Measurements from ENCODE around the gene CACNA1C.

CACNA1C gene

DNA sequence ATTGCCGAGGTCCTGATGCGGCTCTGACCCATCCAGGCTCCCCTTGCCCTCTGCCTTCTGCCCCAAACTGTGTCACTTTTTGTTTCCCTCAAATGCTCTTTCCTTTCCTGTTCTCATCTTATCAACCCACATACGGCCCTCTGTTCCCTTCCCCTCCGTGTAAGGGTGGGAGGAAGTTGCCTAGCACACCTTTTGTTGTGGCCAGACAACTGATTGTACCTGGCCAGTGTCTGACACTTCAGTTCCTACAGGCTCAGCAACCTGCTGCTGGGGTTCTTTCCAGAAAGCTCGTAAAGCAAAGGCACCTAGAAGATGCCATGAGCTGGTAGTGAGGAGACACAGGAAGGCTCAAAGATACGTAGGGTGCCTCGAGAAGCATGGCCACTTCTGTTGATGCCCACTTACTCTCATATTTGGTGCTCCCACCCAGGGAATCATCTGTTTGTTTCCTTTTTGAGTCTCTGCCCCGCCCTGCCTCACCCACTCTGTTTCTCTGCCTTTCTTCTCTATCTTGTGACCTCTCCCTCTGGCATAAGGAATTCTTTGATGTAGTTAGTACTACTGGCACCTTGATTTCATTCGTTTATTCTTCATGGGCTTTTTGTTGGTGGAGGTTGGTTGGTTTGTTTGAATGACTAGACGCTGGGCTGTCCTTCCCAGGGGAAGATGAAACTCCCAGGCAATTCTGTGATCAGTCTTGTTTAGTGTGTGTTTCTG is 589.5 kb downstream of the CACNA1C start:
- DNase-seq, result no peak

DNA sequence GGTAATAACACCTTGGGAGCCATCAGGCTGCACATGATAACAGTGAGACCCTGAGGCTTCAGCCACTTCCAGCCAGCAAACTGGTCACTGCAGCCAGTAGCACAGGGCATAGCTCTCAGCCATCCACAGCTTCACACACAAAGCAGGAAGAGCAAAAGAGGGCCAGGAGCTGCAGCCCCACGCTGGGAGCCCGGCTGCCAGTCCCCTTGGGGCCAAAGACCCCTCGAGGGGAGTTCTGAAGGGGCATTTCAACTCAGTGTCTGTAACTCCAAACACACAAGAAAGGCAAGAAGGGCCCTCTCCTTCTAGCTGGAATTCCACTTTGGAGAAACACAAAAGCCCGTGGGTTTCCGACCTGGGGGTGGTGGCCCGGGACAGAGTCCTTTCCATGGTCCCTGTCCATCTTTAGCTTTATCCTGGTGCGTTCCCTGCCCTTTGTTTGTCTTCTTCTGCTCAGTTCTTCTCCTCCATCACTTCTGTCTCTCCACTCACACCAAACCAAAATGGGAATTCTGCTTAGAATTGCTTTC is 590.2 kb downstream of the CACNA1C start:
- DNase-seq, result no peak

- no peak for DNase-seq
Observed at GRCh38 chr12:2643576-2644135, 590.9 kb downstream of the CACNA1C start.

DNA sequence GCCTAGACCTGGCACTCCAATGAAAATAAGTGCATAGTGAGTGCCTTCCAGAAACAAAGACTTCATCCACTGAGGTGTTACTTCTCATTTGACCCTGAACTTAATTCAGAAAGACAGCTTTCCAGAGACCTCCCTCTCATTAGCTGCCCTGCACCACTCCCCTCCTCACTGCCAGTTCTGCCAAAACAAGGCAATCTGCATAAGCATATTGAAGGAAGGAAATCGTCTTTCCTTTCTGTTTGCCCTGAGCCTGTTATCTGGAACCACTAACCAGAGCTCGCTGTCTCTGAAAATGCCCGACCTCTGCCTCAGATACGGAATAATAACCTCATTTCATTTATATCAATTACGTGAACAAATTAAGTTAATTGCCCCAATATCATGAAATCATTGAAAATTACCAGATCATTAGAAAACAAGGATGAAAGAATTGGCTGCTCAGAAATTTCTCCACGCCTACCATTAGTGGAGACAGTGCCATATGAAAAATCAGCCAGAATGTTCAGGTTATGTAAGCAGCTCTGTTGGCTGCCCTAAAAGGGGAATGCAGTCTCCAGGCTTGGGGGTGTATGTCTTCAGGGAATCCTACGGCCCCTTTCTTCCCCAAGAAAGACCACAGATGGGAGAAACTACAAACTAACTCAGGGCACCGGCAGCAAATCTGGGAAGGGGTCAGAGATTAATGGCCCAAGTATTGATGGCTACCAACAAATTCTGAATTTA is 592.1 kb downstream of the CACNA1C start:
- no peak for DNase-seq

DNA sequence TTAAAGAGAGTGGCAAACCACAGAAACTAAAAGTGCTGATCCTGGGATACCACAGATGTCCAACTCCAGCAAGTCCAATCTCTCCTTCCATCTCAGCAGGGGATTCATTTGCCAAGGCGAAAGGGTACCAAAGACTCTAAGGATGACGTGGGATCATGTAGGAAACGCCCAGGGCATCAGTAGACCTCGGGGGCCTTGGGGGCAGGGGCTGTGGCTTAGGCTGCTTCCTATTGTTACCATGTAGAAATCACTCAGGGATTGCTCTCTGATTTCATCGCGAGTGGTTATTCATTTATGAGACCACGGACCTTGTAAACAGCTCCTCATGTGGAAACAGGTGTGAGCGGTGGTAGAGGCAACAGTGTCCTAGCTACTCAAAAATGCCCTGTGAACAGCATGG is 592.7 kb downstream of the CACNA1C start:
- DNase-seq, result no peak

- DNase-seq, result no peak
Observed at GRCh38 chr12:2646341-2646740, 593.6 kb downstream of the CACNA1C start.

DNA sequence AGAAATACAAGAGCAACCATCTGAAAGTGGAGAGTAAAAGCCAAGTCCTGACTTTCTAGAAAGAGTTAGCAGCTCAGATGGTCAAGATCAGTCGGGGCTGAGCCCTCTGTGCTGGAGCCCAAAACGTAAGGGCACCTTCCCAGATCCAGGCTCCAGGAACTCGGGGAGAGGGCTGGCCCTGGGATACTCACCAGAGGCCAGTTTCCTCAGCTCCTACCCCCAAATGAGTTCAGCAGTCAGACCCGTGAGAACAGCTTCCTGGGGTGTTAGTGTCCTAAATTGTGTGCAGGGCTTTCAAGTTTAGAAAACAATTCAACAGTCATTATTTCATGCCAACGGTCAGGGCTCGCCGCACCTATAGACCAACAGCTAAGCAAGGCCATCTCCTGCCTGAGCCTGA is 594.4 kb downstream of the CACNA1C start:
- DNase-seq, result no peak

DNA sequence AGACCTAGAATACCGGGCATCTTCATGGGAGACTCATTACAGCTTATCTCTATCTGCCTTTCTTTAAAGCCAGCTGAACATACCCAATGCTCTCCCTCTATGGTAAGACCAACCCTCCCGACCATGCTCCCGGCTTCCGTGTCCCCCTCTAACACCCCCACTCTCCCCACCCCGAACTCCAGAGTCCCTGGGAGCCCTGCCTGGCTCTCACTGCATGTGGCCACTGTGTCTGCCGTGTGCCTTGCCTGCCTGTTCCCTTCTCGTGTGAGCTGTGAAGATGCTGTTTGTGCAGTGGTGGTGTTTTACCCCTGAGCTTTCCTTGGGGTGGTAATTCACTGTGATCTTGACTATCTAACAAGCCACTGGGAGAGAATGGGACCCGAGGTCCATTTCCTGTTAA is 595.6 kb downstream of the CACNA1C start:
- DNase-seq, result no peak

DNA sequence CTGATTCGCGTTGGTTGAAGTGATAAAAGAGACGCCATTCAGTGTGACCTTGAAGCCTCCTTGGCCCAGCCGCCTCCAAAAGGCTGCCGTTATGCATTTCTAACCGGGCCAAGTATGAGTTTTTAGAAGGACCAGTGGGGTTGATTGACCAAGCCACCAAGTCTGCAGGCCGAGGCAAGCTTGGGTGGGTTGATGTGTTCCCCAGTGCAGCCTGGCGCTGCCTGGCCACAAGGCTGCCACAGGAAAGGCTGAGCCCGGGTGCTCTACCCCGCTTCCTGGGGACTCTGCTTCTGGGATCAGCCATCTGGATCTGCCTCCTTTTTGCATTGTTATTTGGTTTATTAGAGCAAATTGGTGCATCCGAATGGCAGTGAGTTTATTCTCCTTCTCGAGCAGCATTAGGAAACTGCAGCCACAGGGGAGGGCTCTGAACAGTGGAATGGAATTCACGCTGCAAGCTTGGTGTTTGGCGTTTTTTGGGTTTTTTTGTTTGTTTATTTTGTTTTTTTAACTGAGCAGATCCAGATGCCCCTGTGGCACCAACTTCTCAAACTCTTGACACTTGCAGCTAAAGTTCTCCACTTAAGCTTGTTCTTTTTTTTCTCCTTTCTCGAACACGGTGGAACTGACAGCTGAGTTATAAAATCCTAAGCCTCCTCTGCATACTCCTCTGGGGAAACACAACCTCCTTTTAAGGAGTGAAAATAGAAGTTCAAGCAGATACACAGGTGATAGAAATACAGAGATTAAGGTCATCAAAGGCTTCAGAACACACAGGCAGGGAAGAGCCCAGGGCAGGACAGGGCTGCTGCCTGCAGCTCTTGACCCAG is 596.6 kb downstream of the CACNA1C start:
- no peak for DNase-seq

GRCh38 chr12:2650261-2651067 is 597.7 kb downstream of the CACNA1C start:
- no peak for DNase-seq

DNA sequence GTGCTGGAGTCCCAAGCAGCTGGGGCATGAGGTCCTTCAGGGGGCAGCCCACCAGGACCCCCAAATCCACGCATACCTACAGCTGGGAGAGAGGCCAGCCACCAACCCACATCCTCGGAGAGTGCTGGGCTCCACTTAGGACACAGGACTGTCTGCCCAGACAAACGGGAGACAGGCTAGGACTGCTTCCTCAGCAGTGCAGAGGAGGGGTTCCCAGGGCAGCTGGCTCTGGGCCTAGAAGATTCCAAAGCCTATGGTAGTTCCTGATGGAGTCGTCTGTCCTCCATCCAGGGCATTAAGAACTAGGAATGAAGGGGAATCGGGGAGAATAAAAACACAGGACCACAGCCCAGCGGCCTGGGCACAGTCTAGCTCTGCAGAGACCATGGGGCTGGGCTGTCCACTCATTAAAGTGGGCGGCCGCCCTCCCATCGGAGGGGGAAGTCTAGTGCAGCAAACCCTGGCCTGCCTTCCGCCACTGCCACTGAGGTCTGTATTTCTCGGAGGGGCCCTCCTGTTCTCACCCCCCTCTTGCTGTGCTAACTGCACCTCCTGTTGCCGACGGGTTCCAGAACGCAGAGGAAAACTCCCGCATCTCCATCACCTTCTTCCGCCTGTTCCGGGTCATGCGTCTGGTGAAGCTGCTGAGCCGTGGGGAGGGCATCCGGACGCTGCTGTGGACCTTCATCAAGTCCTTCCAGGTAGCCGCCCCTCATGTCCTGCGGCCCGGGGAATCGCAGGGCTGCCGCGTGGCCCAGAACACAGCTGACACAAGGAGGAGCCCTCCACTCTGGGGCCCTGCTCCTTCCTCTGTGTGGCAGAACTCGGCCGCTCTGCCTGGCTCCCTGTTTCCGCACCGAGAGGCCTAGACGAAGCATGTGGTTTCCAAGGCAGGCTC is 598.5 kb downstream of the CACNA1C start:
- no peak for DNase-seq

DNA sequence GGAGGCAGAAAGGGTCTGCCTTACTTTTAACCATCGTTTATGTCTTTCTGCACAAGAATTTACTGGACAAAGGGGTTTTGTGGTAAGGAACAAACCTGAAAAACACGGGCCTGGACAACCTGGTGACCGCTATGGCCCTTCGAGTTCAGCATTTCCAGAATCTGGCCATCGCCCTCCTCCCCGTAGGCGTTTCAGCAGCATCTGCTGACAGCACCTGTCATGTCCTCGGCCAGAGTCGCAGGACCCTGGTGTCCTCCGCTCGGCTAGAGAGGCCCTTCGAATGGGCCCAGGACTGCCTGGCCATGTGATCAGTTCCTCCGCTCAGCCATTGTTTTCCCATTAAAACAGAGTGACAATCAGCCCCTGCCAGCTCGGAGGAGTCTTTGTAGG is 599.2 kb downstream of the CACNA1C start:
- DNase-seq, result no peak

- DNase-seq, result no peak
Observed at GRCh38 chr12:2652401-2653081, 599.8 kb downstream of the CACNA1C start.

DNA sequence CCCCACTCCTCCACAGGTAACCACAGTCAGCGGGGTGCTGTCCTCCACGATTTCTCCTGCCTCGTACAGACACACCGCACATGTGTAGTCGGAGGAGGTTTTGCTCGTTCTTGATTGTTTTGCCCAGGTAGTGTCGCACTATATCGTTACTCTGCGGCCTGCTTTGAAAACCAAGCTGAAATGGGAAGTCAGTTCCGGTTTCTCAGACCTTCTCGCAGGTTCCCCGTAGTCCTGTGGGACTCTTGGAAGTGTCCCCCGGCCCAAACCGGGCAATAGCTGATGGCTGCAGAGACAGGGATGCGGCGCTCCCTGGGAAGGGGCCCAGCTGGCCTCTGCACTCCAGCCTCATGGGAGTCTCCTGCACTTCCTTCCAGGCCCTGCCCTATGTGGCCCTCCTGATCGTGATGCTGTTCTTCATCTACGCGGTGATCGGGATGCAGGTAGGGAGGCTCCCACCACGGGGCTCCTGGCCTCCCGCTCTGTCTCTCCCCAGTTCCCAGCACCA is 600.7 kb downstream of the CACNA1C start:
- no peak for DNase-seq

- no peak for DNase-seq
Observed at GRCh38 chr12:2654311-2654710, 601.5 kb downstream of the CACNA1C start.

DNA sequence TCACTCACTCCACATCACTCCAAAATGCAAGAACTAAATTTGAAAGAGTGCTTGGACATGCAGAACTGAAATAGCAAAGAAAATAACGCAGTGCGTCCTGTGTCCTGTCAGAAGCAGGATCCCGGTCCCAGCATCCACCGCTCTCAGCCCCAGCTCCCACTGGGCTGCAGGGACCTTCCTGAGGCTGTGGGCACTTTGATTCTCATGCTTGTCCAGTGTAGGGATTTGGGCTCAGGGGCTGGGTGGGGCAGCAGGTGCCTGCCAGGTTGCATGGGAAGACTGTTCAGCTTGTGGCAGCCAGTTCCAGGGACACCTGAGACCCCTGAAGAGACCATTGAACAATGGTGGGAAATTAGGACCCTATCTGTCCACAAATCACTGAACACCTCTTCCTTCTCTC is 602.0 kb downstream of the CACNA1C start:
- DNase-seq, result no peak

DNA sequence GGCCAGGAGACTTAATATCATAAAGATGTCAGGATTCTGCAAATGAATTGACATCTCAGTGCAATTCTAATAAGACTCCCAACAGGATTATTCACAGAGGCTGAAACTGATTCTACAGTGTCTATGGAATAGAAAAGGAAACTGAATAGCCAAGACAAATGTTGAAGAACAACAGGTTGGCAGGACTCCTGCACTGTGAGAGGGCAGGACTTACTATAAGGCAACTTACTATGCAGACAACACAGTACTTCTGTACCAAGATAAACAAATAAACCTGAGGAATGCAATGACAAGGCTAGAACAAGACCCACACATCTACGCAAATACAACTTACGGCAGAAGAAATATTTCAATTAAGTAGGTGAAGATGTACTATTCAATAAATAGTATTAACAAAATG is 609.7 kb downstream of the CACNA1C start:
- DNase-seq, result no peak

GRCh38 chr12:2664721-2665577 is 612.2 kb downstream of the CACNA1C start:
- no peak for DNase-seq

- no peak for DNase-seq
Observed at GRCh38 chr12:2666411-2666810, 613.6 kb downstream of the CACNA1C start.

Data from NCI-H526 (cell line).